RPMI7951 (cell line): Measurements from ENCODE around the gene GNG7. TPM values are rescaled to one million over a fixed set of nuclear protein-coding genes. Genes with fewer than 3 reads are reported as not detected.
"Not testable (repeated sequence)": the region's sequence is repeated elsewhere in the genome, so short reads cannot be mapped to it uniquely, and the experiment has no call there.

Experiments used
- DNase-seq: peaks from one replicate; pipeline ENCODE4 v3.0.0-alpha.2; 2012; ENCODE audit warnings: low read depth
- total RNA-seq: library from RNA; depleted of rRNA; stranded (reverse); fragments of >200 nt; shearing (Covaris generic); gene quantifications from 2 replicates; pipeline ENCODE4 v1.2.3, GENCODE V29; 2014

The GNG7 gene
- total RNA-seq, 1 experiment from 2014 or later, result 0.96 TPM

- peak; percentile 75 for DNase-seq
Observed at GRCh38 chr19:2726904-2727639, 24.6 kb upstream of the GNG7 start.

- peak; percentile 23 for DNase-seq
Observed at GRCh38 chr19:2726160-2726855, 23.8 kb upstream of the GNG7 start.

GRCh38 chr19:2724148-2724557 lies 21.7 kb upstream of the GNG7 start:
- DNase-seq, result no peak

- no peak for DNase-seq
Observed at GRCh38 chr19:2723747-2724146, 21.3 kb upstream of the GNG7 start.

GRCh38 chr19:2723345-2723715 lies 20.8 kb upstream of the GNG7 start:
- DNase-seq, result no peak

- peak; percentile 90 for DNase-seq
Observed at GRCh38 chr19:2722541-2723344, 20.2 kb upstream of the GNG7 start.

GRCh38 chr19:2721570-2722540 lies 19.4 kb upstream of the GNG7 start:
- no peak for DNase-seq

- no peak for DNase-seq
Observed at GRCh38 chr19:2720777-2721569, 18.5 kb upstream of the GNG7 start, which contains the start of gene DIRAS1. Gene DIRAS1 (minus strand): TSS chr19:2721372. CDS start chr19:2717806, 3,566 bp downstream.

GRCh38 chr19:2719920-2720776 lies 17.7 kb upstream of the GNG7 start:
- DNase-seq, result peak; percentile 21

- DNase-seq, result no peak
Observed at GRCh38 chr19:2719232-2719735, 16.8 kb upstream of the GNG7 start.

GRCh38 chr19:2717638-2718541 lies 15.4 kb upstream of the GNG7 start:
- no peak for DNase-seq

GRCh38 chr19:2716722-2717637 lies 14.5 kb upstream of the GNG7 start:
- no peak for DNase-seq

- no peak for DNase-seq
Observed at GRCh38 chr19:2716275-2716650, 13.8 kb upstream of the GNG7 start.

GRCh38 chr19:2715470-2716274 lies 13.2 kb upstream of the GNG7 start:
- DNase-seq, result no peak

GRCh38 chr19:2714531-2715269 lies 12.2 kb upstream of the GNG7 start:
- no peak for DNase-seq

- DNase-seq, result not testable (repeated sequence)
Observed at GRCh38 chr19:2714102-2714501, 11.6 kb upstream of the GNG7 start.
